Fibroblast of skin of abdomen (primary cell): ENCODE results near the gene LRRC4C.
A peak's percentile ranks its signal among the peaks of the same experiment; 100 is the strongest.

Experiments used
- DNase-seq: peaks from one replicate; pipeline ENCODE4 v3.0.0-alpha.2; 2013

Gene LRRC4C

GRCh38 chr11:41414771-41415440 is 44.5 kb downstream of the LRRC4C start:
- peak; percentile 3 for DNase-seq

GRCh38 chr11:41413843-41414242 is 45.6 kb downstream of the LRRC4C start:
- no peak for DNase-seq

- no peak for DNase-seq
Measured at GRCh38 chr11:41405812-41406211, 53.6 kb downstream of the LRRC4C start.

GRCh38 chr11:41404109-41404508 is 55.3 kb downstream of the LRRC4C start:
- DNase-seq: no peak

GRCh38 chr11:41403458-41403857 is 56.0 kb downstream of the LRRC4C start:
- DNase-seq: no peak

- DNase-seq: no peak
Measured at GRCh38 chr11:41400819-41401382, 58.6 kb downstream of the LRRC4C start.

GRCh38 chr11:41400124-41400523 is 59.3 kb downstream of the LRRC4C start:
- DNase-seq: no peak

- DNase-seq: no peak
Measured at GRCh38 chr11:41399323-41399722, 60.1 kb downstream of the LRRC4C start.

- no peak for DNase-seq
Measured at GRCh38 chr11:41398175-41398574, 61.3 kb downstream of the LRRC4C start.

GRCh38 chr11:41394521-41395195 is 64.8 kb downstream of the LRRC4C start:
- no peak for DNase-seq

- DNase-seq: peak; percentile 28
Measured at GRCh38 chr11:41392596-41392995, 66.9 kb downstream of the LRRC4C start.

GRCh38 chr11:41389623-41390130 is 69.8 kb downstream of the LRRC4C start:
- DNase-seq: no peak

- no peak for DNase-seq
Measured at GRCh38 chr11:41384329-41384728, 75.1 kb downstream of the LRRC4C start.

GRCh38 chr11:41383768-41384167 is 75.7 kb downstream of the LRRC4C start:
- DNase-seq: no peak

- DNase-seq: peak; percentile 38
Measured at GRCh38 chr11:41382927-41383326, 76.5 kb downstream of the LRRC4C start.

- DNase-seq: peak; percentile 58
Measured at GRCh38 chr11:41379084-41379483, 80.4 kb downstream of the LRRC4C start.

- no peak for DNase-seq
Measured at GRCh38 chr11:41377709-41378394, 81.6 kb downstream of the LRRC4C start.

- no peak for DNase-seq
Measured at GRCh38 chr11:41351825-41352224, 107.6 kb downstream of the LRRC4C start.

GRCh38 chr11:41346042-41346441 is 113.4 kb downstream of the LRRC4C start:
- DNase-seq: no peak

GRCh38 chr11:41334007-41334933 is 125.2 kb downstream of the LRRC4C start:
- no peak for DNase-seq

- DNase-seq: no peak
Measured at GRCh38 chr11:41333357-41333756, 126.1 kb downstream of the LRRC4C start.

- no peak for DNase-seq
Measured at GRCh38 chr11:41328324-41328723, 131.1 kb downstream of the LRRC4C start.
